GM12875 (cell line): Measurements from ENCODE around the gene GRAMD2A.

Experiments
- H3K4me3 ChIP-seq: one replicate; pipeline ENCODE4 v1.5.1; 2011; ENCODE audit warnings: low read depth, low read length, control low read depth
- CTCF ChIP-seq: IDR thresholded peaks from 2 replicates; pipeline ENCODE4 v1.5.1; 2011; ENCODE audit warnings: low read depth, mild to moderate bottlenecking, control low read depth, inconsistent platforms, low read length, moderate library complexity, borderline replicate concordance; ENCODE audit not compliant: insufficient read depth

Gene GRAMD2A

GRCh38 chr15:72202801-72203506 lies 5.4 kb upstream of the GRAMD2A start:
- TF ChIP-seq CTCF: no peak
- H3K4me3 ChIP-seq: no peak overlapping the region

GRCh38 chr15:72202302-72202701 lies 4.7 kb upstream of the GRAMD2A start:
- TF ChIP-seq CTCF: no peak

GRCh38 chr15:72201391-72201921 lies 3.9 kb upstream of the GRAMD2A start:
- H3K4me3 ChIP-seq: no peak overlapping the region
- no peak for TF ChIP-seq CTCF

More at GRCh38 chr15:72202302-72202701, 4.7 kb upstream of the GRAMD2A start:
- no peak overlapping the region for H3K4me3 ChIP-seq

GRCh38 chr15:72200395-72201237 lies 3.0 kb upstream of the GRAMD2A start:
- no peak overlapping the region for H3K4me3 ChIP-seq
- TF ChIP-seq CTCF: no peak

- H3K4me3 ChIP-seq: no peak overlapping the region
- peak; percentile 90 for TF ChIP-seq CTCF
Observed at GRCh38 chr15:72199721-72200212, 2.2 kb upstream of the GRAMD2A start.

GRCh38 chr15:72199205-72199515 lies 1.6 kb upstream of the GRAMD2A start:
- no peak for TF ChIP-seq CTCF
- H3K4me3 ChIP-seq: no peak overlapping the region
